Left renal pelvis (tissue), 4 donors: ENCODE results near the gene CCT2. TPM values are rescaled to one million over a fixed set of nuclear protein-coding genes. Genes with fewer than 3 reads are reported as not detected.
"Not testable (repeated sequence)": the region's sequence is repeated elsewhere in the genome, so short reads cannot be mapped to it uniquely, and the experiment has no call there.

Experiments used
- DNase-seq, 4 donors: peaks; one replicate each; pipeline ENCODE4 v3.0.0-alpha.2; 2013; ENCODE audit warnings: low read depth in 4 of 4, low spot score in 3 of 4
- polyA plus RNA-seq, 4 donors: library from polyadenylated mRNA; unstranded; fragments of 120-200 nt; gene quantifications; one replicate each; pipeline ENCODE4 v1.2.1, GENCODE V29; 2013; ENCODE audit not compliant: insufficient read length in 4 of 4

CCT2 gene
- polyA plus RNA-seq, 4 donors: 160 to 267 (median 255) TPM

GRCh38 chr12:69583203-69583602, 2.1 kb upstream of the CCT2 start:
- no peak for DNase-seq

- no peak for DNase-seq
These were observed 3.3 kb downstream of the CCT2 start for GRCh38 chr12:69588527-69588926.

- DNase-seq: no peak
These were observed 3.8 kb downstream of the CCT2 start for GRCh38 chr12:69589082-69589481.

GRCh38 chr12:69595689-69596088, 10.4 kb downstream of the CCT2 start:
- DNase-seq: no peak

- no peak for DNase-seq
These were observed 13.0 kb downstream of the CCT2 start for GRCh38 chr12:69598174-69598753.

- DNase-seq: no peak
These were observed 15.5 kb downstream of the CCT2 start for GRCh38 chr12:69600804-69601203.

GRCh38 chr12:69601962-69602685, 16.9 kb downstream of the CCT2 start:
- DNase-seq: no peak

GRCh38 chr12:69602954-69603353, 17.7 kb downstream of the CCT2 start:
- DNase-seq: no peak

GRCh38 chr12:69603556-69603955, 18.3 kb downstream of the CCT2 start:
- DNase-seq: not testable (repeated sequence)

- DNase-seq: not testable (repeated sequence)
These were observed 19.0 kb downstream of the CCT2 start for GRCh38 chr12:69604275-69604674.

GRCh38 chr12:69608114-69608513, 22.9 kb downstream of the CCT2 start:
- no peak for DNase-seq

- DNase-seq: no peak
These were observed 24.9 kb downstream of the CCT2 start for GRCh38 chr12:69610126-69610525.

- no peak for DNase-seq
These were observed 25.5 kb downstream of the CCT2 start, which contains the start of gene LRRC10 for GRCh38 chr12:69610729-69611128. LRRC10 (minus strand) TSS chr12:69610907; CDS start chr12:69610838, 69 bp downstream.

GRCh38 chr12:69613351-69613750, 28.1 kb downstream of the CCT2 start:
- DNase-seq: no peak

GRCh38 chr12:69616025-69616424, 30.8 kb downstream of the CCT2 start:
- DNase-seq: no peak

GRCh38 chr12:69619050-69619449, 33.8 kb downstream of the CCT2 start:
- no peak for DNase-seq

- DNase-seq: no peak
These were observed 34.8 kb downstream of the CCT2 start for GRCh38 chr12:69620077-69620476.

- no peak for DNase-seq
These were observed 35.7 kb downstream of the CCT2 start for GRCh38 chr12:69620921-69621320.

GRCh38 chr12:69621551-69621950, 36.3 kb downstream of the CCT2 start:
- DNase-seq: no peak

- no peak for DNase-seq
These were observed 38.7 kb downstream of the CCT2 start for GRCh38 chr12:69623970-69624369.

GRCh38 chr12:69627501-69627900, 42.2 kb downstream of the CCT2 start:
- no peak for DNase-seq

- no peak for DNase-seq
These were observed 44.9 kb downstream of the CCT2 start for GRCh38 chr12:69630191-69630590.
